Colonic mucosa (tissue), 4 donors: ENCODE results near the gene OR7D4. TPM values are rescaled to one million over a fixed set of nuclear protein-coding genes. Genes with fewer than 3 reads are reported as not detected.

ENCODE experiments used
- DNase-seq: peaks from one replicate; pipeline ENCODE4 v3.0.0-alpha.2; 2020
- H3K27ac ChIP-seq: fragments of 200-600 bp; one replicate; pipeline ENCODE4 v1.8.0; 2021
- H3K27me3 ChIP-seq: fragments of 200-600 bp; one replicate; pipeline ENCODE4 v1.8.0; 2021
- H3K36me3 ChIP-seq: fragments of 200-600 bp; one replicate; pipeline ENCODE4 v1.8.0; 2021
- H3K4me1 ChIP-seq: fragments of 200-600 bp; one replicate; pipeline ENCODE4 v1.8.0; 2021; ENCODE audit warnings: mild to moderate bottlenecking
- H3K4me3 ChIP-seq: fragments of 200-600 bp; one replicate; pipeline ENCODE4 v1.8.0; 2021
- H3K9ac ChIP-seq, 2 donors: one replicate each; pipeline ENCODE4 v1.7.0; 2013; ENCODE audit warnings: control low read depth in 2 of 2, low read depth in 2 of 2, low read length in 2 of 2
- H3K9me3 ChIP-seq: fragments of 200-600 bp; one replicate; pipeline ENCODE4 v1.8.0; 2021
- intact Hi-C: fragments of 100-400 bp; cut with DNase I; formaldehyde crosslinking; loops from one replicate; pipeline ENCODE4 v1.14.1; 2022
- total RNA-seq, 2 donors: library from RNA; stranded (reverse); fragmentation: NEBNext Ultra II Directional in 1 of 2; extraction: Animal tissue kit (Norgen Biotek cat#: 25700) in 1 of 2; gene quantifications; one replicate each; pipeline ENCODE4 v1.2.1, GENCODE V29; 2021
- TF ChIP-seq, protein P1 (sequence below): fragments of 200-600 bp; IDR thresholded peaks from one replicate; pipeline ENCODE4 v1.8.0; 2022; ENCODE audit warnings: antibody characterized with exemption, mild to moderate bottlenecking
- donor health status: healthy.
- donor health status: DM: no; HTN: no; CAD: no.
- donor health status: DM: no; HTN: no; CAD: no.

OR7D4 gene
- total RNA-seq, 2 donors from 2014 or later = not detected

DNA sequence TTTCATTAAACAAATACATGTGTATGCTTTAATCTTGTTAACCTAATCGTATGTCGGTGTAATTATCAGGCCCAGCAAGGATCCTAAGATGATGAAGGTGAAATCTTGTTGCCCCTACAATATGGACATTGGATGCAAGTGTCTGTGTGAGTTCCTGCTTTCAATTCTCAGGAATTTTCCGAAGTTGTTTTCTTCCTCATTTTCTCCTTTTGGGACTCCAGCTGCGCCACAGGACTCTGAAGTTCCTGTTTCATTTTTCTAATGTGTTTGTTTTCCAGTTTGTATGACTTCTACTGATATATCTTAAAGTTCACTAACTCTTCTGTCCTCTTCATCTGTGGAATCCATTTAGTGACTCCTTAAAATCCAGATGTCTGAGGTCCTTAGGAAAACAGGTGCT lies 52.5 kb downstream of the OR7D4 start:
- H3K27me3 ChIP-seq = no peaks in the 10 kb centered on the region
- no peaks in the 10 kb centered on the region for H3K4me1 ChIP-seq
- H3K9ac ChIP-seq = no peak overlapping the region
- TF ChIP-seq, protein P1, sequence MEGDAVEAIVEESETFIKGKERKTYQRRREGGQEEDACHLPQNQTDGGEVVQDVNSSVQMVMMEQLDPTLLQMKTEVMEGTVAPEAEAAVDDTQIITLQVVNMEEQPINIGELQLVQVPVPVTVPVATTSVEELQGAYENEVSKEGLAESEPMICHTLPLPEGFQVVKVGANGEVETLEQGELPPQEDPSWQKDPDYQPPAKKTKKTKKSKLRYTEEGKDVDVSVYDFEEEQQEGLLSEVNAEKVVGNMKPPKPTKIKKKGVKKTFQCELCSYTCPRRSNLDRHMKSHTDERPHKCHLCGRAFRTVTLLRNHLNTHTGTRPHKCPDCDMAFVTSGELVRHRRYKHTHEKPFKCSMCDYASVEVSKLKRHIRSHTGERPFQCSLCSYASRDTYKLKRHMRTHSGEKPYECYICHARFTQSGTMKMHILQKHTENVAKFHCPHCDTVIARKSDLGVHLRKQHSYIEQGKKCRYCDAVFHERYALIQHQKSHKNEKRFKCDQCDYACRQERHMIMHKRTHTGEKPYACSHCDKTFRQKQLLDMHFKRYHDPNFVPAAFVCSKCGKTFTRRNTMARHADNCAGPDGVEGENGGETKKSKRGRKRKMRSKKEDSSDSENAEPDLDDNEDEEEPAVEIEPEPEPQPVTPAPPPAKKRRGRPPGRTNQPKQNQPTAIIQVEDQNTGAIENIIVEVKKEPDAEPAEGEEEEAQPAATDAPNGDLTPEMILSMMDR = no peak
- DNase-seq = no peak
- H3K36me3 ChIP-seq = peaks cover under 1% of the 10 kb centered on the region
- intact Hi-C loops = no loop called here
- H3K9me3 ChIP-seq = no peaks in the 10 kb centered on the region
- H3K4me3 ChIP-seq = no peak overlapping the region
- H3K27ac ChIP-seq = no peak overlapping the region

DNA sequence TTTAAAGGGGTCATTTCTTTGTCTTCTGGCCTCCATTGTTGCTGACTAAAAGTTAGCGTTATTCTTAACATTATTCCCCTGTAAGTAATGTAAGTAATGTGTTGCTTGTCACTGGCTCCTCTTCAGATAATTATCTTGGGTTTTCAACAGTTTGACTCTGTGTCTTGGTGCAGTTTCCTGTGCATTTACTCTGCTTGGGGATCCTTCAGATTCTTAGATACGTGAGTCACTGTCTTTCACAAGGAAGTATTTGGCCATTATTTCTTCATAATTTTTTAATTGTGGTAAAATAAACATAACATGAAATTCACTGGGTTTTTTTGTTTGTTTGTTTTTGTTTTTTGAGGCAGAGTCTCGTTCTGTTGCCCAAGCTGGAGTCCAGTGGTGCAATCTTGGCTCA lies 54.1 kb downstream of the OR7D4 start:
- Histone ChIP-seq H3K4me3 (no peak overlapping the region), H3K27ac (no peak overlapping the region), H3K9me3 (no peaks in the 10 kb centered on the region), H3K27me3 (no peaks in the 10 kb centered on the region), H3K4me1 (no peaks in the 10 kb centered on the region), H3K9ac (no peak overlapping the region), H3K36me3 (peaks cover 13% of the 10 kb centered on the region)
- TF ChIP-seq, protein P1 = no peak
- no peak for DNase-seq
- intact Hi-C loops = no loop called here

DNA sequence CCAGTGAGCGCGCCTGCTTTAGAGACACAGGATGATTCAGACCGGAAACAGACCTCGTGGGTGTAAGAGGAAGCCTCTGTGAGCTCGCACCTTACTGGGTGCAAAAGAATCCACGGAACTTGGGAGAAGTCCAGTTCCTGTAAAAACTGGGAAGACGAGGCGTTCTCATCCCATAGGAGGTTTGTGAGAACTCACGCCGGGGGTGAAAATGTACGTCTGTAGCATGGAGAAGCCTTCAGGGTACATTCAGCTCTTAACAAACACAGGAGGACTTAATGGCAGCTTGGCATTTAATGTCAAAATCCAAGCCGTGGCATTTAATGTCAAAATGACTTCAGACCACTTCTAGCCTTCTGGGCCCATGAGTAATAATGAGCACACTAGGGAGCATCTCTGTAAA lies 58.0 kb downstream of the OR7D4 start:
- no peaks in the 10 kb centered on the region for H3K4me1 ChIP-seq
- TF ChIP-seq, protein P1 = no peak
- no peaks in the 10 kb centered on the region for H3K9me3 ChIP-seq
- no peak overlapping the region for H3K4me3 ChIP-seq
- DNase-seq = no peak
- intact Hi-C loops = no loop called here
- H3K9ac ChIP-seq = no peak overlapping the region
- no peaks in the 10 kb centered on the region for H3K27me3 ChIP-seq
- H3K27ac ChIP-seq = no peak overlapping the region
- H3K36me3 ChIP-seq = peaks cover 32% of the 10 kb centered on the region

Other genes with a start within 250 kb of the OR7D4 start
- gene MUC16, start 209.2 kb downstream of the OR7D4 start, total RNA-seq = under 1 TPM in 1 of 2 donors, not detected in 1; 0.02 TPM
- gene OR1M1, start 132.5 kb downstream of the OR7D4 start, total RNA-seq = not detected
- not detected for gene OR7G2, start 112.1 kb downstream of the OR7D4 start, total RNA-seq
- gene OR7G1, start 103.8 kb downstream of the OR7D4 start, total RNA-seq = not detected
- gene OR7G3, start 92.6 kb downstream of the OR7D4 start, total RNA-seq = not detected
- gene ZNF317, start 79.2 kb downstream of the OR7D4 start, total RNA-seq = 10 to 100 TPM; 25.5 to 28.5 TPM
- gene OR7D2, start 40.6 kb downstream of the OR7D4 start, total RNA-seq = under 1 TPM; 0.07 to 0.08 TPM
- not detected for gene OR7E24, start 31.3 kb upstream of the OR7D4 start, total RNA-seq
- gene ZNF699, start 90.2 kb upstream of the OR7D4 start, total RNA-seq = 1 to 10 TPM; 3.1 to 4.1 TPM
- gene ZNF559, start 104.6 kb upstream of the OR7D4 start, total RNA-seq = 1 to 10 TPM; 7.7 to 7.8 TPM
- gene ZNF177, start 143.4 kb upstream of the OR7D4 start, total RNA-seq = 1 to 10 TPM in 1 of 2 donors, under 1 TPM in 1; 0.88 to 1.2 TPM
- gene ZNF266, start 216.0 kb upstream of the OR7D4 start, total RNA-seq = 10 to 100 TPM; 12.5 to 17.1 TPM